SK-N-SH treated with all-trans-retinoic acid at 6 μM for 48 hours (cell line): Measurements from ENCODE around the gene TRAK2.

ENCODE experiments used
- CSDC2 ChIP-seq: fragments of 250-450 bp; sonication (Bioruptor Pico); IDR thresholded peaks from 2 replicates; pipeline ENCODE4 v1.5.0; 2020; ENCODE audit warnings: mild to moderate bottlenecking, moderate library complexity
- RARB ChIP-seq: fragments of 250-450 bp; sonication (Bioruptor Pico); IDR thresholded peaks from 2 replicates; pipeline ENCODE4 v1.8.0; 2021; ENCODE audit warnings: mild to moderate bottlenecking, moderate library complexity
- TCF4 ChIP-seq: fragments of 250-450 bp; sonication (Bioruptor Pico); IDR thresholded peaks from 2 replicates; pipeline ENCODE4 v1.8.0; 2021; ENCODE audit warnings: mild to moderate bottlenecking, moderate library complexity, borderline replicate concordance
- ZFP30 ChIP-seq: fragments of 450-650 bp; formaldehyde crosslinking; IDR thresholded peaks from 2 replicates; pipeline ENCODE4 v1.5.0; 2022; ENCODE audit warnings: mild to moderate bottlenecking, moderate library complexity
- ZNF8 ChIP-seq: fragments of 450-650 bp; formaldehyde crosslinking; IDR thresholded peaks from 2 replicates; pipeline ENCODE4 v1.5.0; 2020; ENCODE audit warnings: mild to moderate bottlenecking, moderate library complexity
- TF ChIP-seq, protein P1 (sequence below): fragments of 250-450 bp; sonication (Bioruptor Pico); IDR thresholded peaks from 2 replicates; pipeline ENCODE4 v1.5.1; 2020; ENCODE audit warnings: low read depth, mild to moderate bottlenecking, moderate library complexity

DNA sequence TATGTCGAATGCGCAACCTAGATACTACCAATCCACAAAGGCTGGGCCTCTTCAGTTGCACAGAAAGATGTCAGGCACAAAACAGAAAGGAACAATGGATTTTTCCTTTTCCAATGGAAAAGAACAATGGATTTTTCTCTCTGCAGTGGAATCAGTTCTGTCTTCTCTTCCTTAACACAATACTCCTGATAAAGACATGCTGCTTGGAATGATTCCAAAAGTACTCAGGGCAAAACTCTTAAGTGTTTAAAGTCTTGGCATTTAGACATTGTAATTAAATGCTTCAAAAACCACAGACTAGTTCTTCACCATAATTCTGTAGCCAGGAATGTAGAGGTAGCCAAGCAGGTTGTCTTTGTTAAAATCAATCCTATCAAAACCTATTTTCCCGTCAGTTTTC, 47.4 kb downstream of the TRAK2 start:
- no peak for TF ChIP-seq TCF4
- TF ChIP-seq RARB = no peak
- no peak for TF ChIP-seq ZNF8 (CRISPR knock-in tag)
- TF ChIP-seq CSDC2 (CRISPR knock-in tag) = no peak
- TF ChIP-seq ZFP30 (CRISPR knock-in tag) = no peak
- TF ChIP-seq, protein P1, sequence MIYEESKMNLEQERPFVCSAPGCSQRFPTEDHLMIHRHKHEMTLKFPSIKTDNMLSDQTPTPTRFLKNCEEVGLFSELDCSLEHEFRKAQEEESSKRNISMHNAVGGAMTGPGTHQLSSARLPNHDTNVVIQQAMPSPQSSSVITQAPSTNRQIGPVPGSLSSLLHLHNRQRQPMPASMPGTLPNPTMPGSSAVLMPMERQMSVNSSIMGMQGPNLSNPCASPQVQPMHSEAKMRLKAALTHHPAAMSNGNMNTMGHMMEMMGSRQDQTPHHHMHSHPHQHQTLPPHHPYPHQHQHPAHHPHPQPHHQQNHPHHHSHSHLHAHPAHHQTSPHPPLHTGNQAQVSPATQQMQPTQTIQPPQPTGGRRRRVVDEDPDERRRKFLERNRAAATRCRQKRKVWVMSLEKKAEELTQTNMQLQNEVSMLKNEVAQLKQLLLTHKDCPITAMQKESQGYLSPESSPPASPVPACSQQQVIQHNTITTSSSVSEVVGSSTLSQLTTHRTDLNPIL (CRISPR knock-in tag) = no peak
